GM21515 (cell line): ENCODE results near the gene NEDD1.

Source experiments
- ATAC-seq: cut with Tn5 transposase; IDR thresholded peaks from one replicate; pipeline ENCODE4 v1.9.1; 2021; ENCODE audit not compliant: unreplicated experiment

NEDD1 gene

DNA sequence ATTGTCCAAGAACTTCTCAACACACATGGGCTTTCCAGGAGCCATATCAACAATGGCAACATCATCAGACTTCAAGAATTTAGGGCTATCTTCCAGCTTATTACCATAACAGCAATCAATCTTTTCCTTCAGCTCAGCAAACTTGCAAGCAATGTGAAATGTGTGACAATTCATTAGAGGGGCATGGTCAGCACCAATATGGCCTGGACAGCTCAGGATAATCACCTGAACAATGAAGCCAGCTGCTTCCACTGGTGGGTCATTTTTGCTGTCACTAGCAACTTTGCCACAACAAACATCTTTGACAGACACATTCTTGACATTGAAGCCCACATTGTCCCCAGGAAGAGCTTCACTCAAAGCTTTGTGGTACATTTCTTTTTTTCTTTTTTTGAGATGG, 5.9 kb upstream of the NEDD1 start:
- no peak for ATAC-seq

DNA sequence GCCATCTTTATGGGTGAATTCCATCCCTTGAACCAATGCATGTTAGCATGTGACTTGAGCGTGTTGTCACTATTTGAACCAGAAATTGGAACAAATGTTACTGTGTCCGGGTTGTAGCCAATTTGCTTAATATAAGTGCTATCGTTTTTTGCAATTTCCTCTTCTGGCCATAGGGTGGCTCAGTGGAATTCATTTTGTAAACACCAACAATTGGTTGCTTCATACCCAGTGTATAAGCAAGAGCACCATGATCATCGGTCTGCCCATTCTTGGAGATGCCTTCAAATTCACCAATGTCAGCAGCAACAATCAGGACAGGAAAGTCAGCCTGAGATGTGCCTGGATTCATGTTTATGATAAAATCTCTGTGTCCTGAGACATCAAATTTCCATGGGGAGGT, 5.0 kb upstream of the NEDD1 start:
- ATAC-seq = no peak

DNA sequence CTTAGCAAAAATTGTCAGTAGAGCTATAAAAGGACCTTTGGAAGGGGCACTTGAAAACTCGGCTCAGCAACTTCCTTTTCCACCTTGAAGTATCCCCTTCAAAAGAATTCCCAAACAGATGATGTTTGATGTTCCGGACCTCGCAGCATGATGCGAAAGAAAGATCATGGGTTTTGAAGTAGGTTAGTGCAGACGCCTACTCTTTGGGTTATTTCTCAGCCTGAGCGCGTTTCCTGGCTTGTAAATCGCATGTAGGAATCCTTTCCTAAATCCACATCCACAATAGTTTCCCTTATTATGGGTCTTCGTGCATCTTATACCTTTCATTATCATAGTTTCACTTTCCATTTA, 584 bp upstream of the NEDD1 start:
- ATAC-seq = no peak

DNA sequence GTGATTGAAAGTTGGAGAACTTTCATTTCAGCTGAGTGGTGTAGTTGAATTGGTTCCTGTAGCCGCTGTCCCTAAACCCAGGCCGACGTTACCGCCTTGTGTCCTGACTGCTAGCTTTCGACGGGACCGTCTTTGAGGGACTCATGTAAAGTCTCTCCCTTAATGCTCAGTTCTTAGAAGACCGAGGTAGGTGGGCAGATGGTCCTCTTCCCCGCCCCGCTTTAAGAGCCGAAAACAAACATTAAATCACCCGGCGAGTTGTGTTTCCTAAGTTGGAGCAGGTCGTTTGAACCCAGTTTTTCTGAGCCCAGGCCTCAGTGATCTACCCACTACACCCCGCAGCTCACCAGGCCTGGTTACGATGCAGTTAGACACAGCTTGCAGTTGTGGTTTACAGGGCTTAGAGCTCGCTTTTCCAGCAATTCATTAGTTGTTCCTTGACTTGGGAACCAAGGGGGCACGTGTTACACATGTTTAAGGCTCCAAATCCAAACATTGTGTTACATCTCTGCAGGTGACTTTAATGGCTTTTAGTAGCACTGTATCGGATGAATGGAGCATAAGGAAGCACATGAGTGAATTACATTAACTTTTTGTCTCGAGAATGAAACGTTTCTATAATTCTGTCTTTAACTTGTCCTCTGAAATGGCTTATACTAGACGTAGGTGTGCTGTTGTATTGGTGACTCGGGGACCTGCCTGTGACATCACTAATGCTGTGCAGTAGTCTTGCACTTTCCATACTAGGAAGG, 790 bp downstream of the NEDD1 start:
- ATAC-seq = peak; percentile 34

DNA sequence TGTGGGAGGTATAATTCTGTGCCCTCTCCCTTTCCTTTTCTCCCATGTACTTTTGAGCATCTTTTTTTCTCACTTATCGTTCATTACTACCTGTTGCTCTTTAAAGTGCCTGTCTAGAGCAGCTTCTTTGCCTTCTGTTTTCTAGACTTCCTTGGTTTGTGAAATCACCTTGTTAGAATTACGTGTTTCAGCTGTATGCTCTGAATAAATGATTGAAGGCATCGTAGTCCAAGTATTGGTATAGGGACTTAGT, 1.3 kb downstream of the NEDD1 start:
- ATAC-seq = no peak

DNA sequence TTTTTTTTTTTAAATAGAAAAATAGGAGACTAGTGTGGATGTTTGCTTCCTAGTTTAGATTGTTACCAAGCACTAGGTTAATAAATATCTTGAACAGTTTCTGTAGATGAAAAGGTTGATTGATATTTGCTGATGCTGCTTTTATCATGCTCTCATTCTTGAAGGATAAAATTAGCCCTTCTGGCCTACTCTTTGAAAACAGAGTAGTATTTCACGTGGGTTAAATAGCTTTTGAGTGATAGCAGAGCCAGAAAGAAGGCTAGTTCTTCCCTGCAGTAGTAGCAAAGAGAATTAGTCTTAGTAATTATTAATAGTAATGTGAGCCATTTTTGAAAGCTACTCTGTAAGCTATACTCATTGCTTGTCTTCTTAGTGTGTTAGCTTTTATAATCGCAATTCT, 5.2 kb downstream of the NEDD1 start:
- no peak for ATAC-seq

DNA sequence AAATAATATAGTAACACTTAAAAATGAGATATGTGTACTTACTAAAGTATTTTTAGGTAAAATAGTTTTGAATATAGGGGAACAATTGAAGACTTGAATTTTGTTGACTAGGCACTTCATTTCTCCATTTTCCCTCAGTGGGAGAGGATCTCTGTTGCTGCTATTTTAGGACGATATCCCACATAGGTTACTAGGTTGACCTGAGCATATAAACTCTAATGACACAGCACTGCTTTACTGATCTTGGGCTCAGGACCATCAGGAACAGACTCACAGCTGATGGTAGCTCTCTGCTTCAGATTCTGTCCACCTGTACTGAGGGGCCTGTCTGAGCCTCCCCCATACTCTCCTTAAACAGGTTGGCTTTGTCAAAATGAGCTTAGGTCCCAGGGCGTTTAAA, 5.9 kb downstream of the NEDD1 start:
- no peak for ATAC-seq

DNA sequence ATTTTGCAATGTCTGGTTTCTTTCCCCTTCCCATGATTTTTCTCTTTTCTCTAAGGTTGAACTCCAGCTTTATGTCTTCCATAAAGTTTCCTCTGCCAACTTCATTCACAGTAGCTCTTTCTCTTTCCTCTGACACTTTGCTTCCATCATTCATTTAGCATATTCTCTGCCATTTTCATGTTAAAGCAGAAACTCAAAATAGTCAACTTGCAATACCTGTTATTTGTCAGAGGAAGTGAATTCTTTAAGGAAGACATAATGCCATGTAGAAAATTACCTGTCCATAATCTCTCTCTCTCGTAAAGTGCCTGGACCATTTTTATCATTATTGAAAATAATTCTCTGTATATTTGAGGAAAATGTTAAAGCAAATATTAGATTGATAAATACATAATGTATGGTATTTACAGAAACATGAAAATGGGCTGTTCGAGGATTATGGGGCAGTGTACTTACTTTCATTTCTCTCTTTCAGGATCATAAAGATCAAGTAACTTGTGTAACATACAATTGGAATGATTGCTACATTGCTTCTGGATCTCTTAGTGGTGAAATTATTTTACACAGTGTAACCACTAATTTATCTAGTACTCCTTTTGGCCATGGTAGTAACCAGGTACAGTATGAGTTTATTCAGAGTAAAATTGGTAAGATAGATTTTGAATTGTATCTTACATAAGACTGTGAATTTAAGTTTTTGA, 12.6 kb downstream of the NEDD1 start:
- no peak for ATAC-seq

DNA sequence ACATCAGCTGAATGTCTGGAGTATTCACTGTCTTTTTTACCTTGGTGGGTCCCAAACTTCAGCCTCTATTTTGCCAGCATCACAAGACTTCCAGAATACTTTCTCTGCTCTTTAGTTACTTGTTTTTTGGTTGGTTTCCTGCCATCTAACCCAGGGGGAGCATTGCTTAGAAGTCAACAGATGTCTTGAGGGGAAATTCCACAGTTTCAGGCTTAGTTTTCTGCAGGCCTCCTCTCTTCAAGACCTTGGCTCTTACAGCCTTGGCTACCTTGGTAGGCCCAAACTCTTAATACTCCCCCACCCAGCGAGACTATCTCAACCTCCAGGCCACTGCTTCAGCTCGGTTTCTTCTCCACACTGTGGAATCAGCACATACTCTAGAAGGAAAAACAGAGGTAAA, 41.7 kb downstream of the NEDD1 start:
- no peak for ATAC-seq

DNA sequence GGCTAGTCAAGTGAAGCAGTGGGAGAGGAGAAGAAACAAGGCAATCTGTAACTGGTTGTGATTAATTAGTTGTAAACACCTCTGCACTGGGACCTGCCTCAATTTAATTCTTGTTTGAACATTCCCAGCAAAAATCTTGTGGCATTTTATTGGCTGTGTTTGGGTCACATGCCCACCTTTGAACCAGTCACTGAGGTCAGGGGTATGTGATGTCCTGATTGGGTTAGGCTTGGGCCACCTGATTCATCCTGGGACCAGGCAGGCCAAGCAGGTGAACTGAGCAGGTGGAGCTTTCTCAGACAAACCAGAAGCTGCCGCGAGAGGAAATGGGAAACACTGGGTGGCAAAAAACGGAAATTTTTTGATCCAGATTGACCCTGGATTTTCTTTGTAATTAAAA, 72.5 kb downstream of the NEDD1 start:
- ATAC-seq = no peak

DNA sequence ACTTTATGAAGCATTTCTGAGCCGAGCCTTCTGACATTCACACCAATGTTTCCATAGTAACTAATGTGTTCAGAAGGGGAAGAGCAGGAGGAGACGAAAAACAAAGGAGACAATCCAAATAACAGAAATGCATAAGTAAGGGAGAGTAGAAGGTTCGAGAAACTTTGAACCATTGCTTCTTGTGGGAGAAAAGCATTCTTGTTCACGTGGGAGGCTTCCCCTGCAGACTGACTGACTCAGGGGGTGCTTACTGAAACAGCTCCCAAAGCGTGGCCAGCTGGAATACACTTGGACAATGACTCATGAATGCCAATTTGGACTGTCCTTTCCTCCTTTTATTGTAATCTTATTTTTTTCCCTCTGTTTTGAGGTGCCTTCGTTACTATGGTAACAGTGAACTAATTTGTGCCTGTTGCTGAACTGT, 73.9 kb downstream of the NEDD1 start:
- ATAC-seq = no peak

DNA sequence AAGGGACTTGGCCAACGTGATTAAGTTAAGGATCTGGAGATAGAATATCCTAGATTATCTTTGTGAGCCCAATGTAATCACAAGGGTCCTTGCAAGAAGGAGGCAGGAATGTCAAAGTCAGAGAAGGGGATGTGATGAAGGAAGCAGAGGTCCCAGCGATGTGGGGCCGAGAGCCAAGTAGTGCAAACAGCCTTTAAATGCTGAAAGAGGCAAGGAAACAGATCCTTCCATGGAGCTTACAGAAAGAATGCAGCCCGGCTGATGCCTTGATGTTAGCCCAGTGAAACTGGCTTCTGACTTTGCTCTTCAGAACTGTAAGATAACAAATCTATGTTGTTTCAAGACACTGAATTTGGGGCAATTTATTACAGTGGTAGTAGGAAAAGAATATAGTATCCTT, 74.9 kb downstream of the NEDD1 start:
- ATAC-seq = no peak

DNA sequence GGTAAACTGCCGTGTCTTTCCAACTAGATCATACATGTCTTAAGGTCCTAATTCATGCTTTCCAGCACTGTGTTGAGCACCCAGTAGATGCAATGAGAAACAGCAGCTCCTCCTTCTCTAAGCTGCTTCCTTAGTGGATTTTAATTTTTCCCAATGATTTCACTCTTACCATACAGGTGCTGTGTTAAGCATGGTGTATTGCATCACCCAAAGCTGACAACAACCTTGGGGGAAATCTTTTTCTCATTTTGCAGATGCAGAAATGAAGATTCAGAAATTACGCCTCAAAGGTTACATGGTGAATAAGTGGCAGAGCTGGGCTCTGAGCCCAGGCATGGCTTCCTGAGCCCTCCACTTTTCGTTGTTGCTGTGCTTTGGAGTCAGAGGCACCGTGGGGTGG, 75.6 kb downstream of the NEDD1 start:
- ATAC-seq = no peak

DNA sequence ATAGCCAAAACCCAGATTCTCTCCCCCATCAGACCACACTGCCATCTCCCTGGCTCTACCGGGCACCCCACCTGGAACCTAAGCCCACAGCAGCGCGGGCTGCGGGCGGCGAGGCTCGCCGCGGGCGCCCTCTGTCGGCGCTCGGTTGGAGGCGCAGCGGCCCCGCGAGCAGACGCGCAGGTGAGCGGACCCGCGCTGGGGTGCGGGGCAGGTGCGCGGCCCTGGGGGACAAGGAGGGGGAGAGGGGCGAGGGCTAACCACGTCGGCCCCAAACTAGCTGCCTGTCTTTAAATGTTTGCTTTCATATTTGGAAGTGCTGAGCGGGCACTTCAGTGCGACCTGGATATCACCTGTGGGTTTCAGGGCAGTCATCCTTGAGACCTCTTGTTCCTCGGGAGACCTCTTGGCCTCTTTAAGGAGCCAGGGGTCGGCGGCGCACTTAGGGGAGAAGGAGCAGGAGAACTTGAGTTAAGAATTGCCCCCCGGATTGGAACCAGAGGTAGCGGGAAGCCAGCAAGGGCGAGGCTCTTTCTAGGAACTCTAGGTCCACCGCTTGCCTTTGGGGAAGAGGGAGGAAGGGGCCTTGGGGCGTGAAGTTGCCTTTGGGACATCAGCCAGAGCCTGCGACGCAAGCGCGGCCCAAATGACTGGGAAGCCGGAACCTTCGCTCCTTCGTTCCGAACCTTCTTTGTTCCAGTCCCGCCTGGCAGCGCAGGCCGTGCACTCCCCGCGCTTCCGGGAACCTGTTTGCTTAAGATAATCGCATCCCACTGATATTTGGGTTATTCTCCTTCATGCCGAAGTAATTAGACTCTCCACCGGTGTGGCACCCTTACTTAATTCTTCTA, 78.7 kb downstream of the NEDD1 start:
- peak; percentile 75 for ATAC-seq

DNA sequence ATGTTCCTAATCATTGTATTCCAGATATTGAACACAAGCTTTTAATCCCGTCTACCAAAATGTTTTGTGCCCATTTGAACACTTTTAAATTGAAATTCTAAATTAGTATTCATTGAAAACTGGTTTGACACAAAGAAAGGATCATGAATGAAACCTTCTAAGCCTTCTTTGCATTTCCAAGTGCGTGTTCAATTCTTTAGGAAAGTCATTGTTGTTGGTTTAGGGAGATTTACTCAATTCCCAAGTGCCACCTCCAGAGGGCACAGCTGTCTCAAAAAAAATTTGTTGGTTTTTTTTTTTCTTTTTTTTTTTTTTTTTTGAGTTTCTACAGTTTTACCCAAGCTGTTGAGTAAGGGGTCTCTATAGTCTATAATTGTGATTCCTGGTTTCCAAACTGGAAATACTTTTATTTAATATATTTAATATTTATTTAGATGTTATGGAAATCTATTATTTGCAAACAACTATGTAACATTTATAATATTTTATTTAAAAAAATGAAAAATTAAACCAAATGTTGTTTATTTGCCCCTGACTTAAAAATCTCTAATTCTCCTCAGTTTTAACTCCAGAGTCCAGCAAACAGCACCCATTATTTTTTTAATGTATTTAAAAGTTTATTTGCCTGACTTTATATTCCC, 79.9 kb downstream of the NEDD1 start:
- no peak for ATAC-seq

DNA sequence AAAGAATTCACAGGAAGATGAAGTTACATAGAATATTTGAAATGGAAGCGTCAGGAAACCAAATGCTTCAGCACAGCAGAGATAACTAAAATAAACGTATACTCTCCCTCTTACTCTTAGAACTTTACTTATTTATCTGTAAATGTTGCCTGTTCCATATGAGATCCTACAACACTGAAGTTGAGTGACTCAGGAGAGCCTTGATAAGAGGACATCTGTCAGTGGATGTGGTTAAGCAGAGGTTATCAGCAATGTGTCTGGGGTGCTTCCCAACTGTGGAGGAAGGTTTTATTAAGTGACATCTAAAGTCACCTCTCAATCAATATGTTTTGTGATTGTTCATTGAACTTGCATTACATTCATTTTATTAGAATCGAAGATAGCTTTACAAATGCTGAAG, 81.9 kb downstream of the NEDD1 start:
- ATAC-seq = no peak

DNA sequence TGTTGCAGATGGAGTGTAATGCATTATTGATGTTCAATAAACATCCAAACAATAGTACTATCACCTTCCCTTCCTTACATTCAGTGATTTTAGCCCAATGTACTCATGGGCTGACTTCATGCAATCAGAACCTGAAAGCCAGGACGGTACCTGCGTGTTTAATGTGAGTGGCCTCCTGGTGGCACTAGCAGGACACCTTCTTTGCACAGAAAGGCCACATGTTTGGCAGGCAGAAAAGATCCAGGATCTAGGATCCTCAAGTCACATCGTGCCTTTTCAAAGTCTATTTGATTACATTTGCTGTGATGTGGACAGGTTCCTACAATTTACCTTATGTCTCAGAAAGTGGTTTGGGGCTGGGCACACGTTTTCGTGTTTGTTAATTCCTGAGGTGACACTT, 82.9 kb downstream of the NEDD1 start:
- ATAC-seq = no peak

DNA sequence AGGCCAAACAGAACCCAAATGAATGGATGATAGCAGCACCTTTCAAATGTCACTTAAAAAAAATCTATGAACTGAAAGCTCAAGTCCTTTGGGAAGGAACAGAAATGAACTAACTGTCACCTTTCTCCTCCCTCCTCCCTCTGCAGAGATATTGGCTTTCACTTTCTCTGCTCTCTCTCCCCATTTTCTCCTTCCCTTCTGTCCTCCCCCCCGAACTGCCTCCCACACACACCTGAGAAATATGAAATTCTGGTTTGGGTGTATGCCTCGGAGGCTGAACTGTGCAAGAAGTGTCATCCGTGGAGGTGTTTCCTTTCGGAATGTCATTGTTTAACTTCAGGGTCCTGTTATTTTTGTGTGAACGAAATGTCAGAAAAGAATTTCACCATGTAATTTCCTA, 87.8 kb downstream of the NEDD1 start:
- ATAC-seq = no peak

DNA sequence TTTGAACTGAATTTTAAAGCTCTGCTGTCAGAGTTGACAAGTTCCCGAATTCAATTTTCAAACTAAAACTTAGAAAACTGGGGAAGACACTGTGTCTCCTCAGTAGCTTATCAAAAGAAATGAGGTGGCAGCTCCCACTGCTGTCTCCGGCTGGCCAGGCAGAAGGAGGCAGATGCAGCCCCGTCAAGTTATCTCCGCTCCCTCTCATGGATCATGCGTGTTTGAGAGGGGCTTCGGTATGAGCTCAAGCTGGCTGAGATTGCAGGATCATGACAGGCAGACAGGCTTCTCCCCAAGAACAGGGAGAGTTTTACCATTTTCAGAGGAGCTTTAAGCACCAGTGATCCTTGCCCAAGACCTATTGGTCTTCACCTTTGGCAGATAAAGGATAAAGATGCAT, 88.8 kb downstream of the NEDD1 start:
- no peak for ATAC-seq

DNA sequence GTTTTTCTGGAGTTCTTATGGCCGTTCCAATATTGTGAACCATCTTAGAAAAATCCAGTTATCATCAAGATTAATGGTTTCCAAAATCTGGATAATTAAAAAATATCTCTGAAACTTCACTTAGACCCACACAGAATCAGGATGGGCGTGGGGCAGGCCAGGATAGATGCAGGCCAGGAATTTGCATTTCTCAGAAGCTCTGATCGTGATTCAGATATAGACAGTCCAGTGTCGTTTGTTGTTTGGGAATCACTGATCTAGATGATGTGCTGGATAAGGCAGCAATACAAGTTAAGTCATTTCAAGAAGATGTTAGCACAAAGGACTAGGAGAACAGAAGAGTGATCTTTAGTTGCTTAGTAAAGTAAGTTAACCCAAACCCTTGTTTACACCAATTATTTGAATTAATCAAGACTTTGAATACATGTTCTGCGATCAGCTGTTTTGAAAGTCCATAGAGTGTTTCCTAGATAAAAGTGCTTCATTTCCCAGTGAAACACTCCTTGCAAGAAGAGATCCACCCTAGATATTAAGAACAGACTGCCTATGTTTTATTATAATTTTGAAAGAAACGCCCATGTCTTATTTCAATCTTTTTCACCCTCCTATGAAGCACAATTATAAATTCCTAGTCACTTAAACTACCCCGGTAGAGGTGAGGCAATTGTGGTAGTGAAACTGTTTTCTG, 90.9 kb downstream of the NEDD1 start:
- ATAC-seq = no peak

DNA sequence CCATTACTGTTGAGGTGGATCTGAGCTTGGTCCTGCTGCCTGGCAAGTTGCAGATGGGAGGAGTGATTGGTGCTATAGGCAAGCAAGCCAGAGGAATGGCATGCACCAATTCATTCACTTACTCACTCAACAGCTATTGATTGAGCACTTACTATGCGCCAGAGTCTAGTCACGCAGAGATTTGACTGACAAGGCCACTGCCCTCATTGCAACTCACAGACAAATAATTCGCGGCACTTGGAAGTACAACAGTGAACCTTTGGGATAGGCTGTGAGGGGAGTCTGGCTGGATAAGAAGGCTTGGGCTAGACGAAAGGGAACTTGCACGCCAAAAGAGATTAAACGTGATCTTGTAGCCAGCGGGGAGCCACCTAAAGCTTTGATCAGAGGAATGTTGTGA, 96.2 kb downstream of the NEDD1 start:
- ATAC-seq = no peak
